GM19035 (cell line): ENCODE measurements around the gene SCYGR4.
A peak's percentile ranks its signal among the peaks of the same experiment; 100 is the strongest.
"Not testable (repeated sequence)": the region's sequence is repeated elsewhere in the genome, so short reads cannot be mapped to it uniquely, and the experiment has no call there.

Experiments used
- ATAC-seq: cut with Tn5 transposase; IDR thresholded peaks from one replicate; pipeline ENCODE4 v1.9.1; 2021; ENCODE audit not compliant: unreplicated experiment

Gene SCYGR4

GRCh38 chr2:227617316-227618230, at the start of gene SCYGR4:
Gene SCYGR4, plus strand, starts transcription at chr2:227617498. Its CDS starts 0 bp downstream, at chr2:227617498.
- ATAC-seq = no peak

GRCh38 chr2:227568852-227569169, 48.5 kb upstream of the SCYGR4 start:
- no peak for ATAC-seq

- ATAC-seq = no peak
Observed at GRCh38 chr2:227570615-227571014, 46.7 kb upstream of the SCYGR4 start.

- ATAC-seq = no peak
Observed at GRCh38 chr2:227576110-227576509, 41.2 kb upstream of the SCYGR4 start.

GRCh38 chr2:227576812-227577211, 40.5 kb upstream of the SCYGR4 start:
- ATAC-seq = no peak

GRCh38 chr2:227577555-227577954, 39.7 kb upstream of the SCYGR4 start:
- no peak for ATAC-seq

- no peak for ATAC-seq
Observed at GRCh38 chr2:227578642-227579041, 38.7 kb upstream of the SCYGR4 start.

GRCh38 chr2:227579791-227580190, 37.5 kb upstream of the SCYGR4 start:
- no peak for ATAC-seq

- no peak for ATAC-seq
Observed at GRCh38 chr2:227582369-227582768, 34.9 kb upstream of the SCYGR4 start.

- ATAC-seq = peak; percentile 70
Observed at GRCh38 chr2:227592694-227593387, 24.5 kb upstream of the SCYGR4 start.

- ATAC-seq = no peak
Observed at GRCh38 chr2:227595797-227596196, 21.5 kb upstream of the SCYGR4 start.

- no peak for ATAC-seq
Observed at GRCh38 chr2:227597036-227597435, 20.3 kb upstream of the SCYGR4 start.

GRCh38 chr2:227597998-227598397, 19.3 kb upstream of the SCYGR4 start:
- ATAC-seq = no peak

GRCh38 chr2:227598835-227599503, 18.3 kb upstream of the SCYGR4 start, which contains the start of gene SCYGR2:
Gene SCYGR2, plus strand, starts transcription at chr2:227598893. Its CDS starts 0 bp downstream, at chr2:227598893.
- ATAC-seq = not testable (repeated sequence)

- no peak for ATAC-seq
Observed at GRCh38 chr2:227602358-227602757, 14.9 kb upstream of the SCYGR4 start.

- ATAC-seq = no peak
Observed at GRCh38 chr2:227606476-227606875, 10.8 kb upstream of the SCYGR4 start.

- ATAC-seq = no peak
Observed at GRCh38 chr2:227607941-227608340, 9.4 kb upstream of the SCYGR4 start.

- ATAC-seq = no peak
Observed at GRCh38 chr2:227608561-227609338, 8.5 kb upstream of the SCYGR4 start.

GRCh38 chr2:227610123-227610522, 7.2 kb upstream of the SCYGR4 start:
- ATAC-seq = no peak

GRCh38 chr2:227612546-227613271, 4.6 kb upstream of the SCYGR4 start:
- no peak for ATAC-seq
